Heart left ventricle (tissue), 13 donors: Measurements from ENCODE around the gene CDX1.

ENCODE experiments used
- CTCF ChIP-seq, 12 donors: fragments of 200-600 bp; sonication (generic) in 4 of 12; IDR thresholded peaks; one replicate each; pipeline versions ENCODE4 v1.5.0 to v1.8.0; 2018 to 2022; ENCODE audit warnings: antibody characterized with exemption in 12 of 12, mild to moderate bottlenecking in 5 of 12
- POLR2A ChIP-seq, 2 donors: fragments of 450-650 bp; IDR thresholded peaks; one replicate each; pipeline ENCODE4 v1.6.1; 2017; ENCODE audit warnings: antibody characterized with exemption in 2 of 2, mild to moderate bottlenecking in 2 of 2, moderate library complexity in 2 of 2
- donor health status: ischemic (EF 13 %, LVEDD 7.1; RV severe dilation, severe dysfunction).
- donor health status: DM: no; HTN: yes; CAD: no.
- donor health status: DM: no; HTN: no; CAD: no.
- donor health status: ischemic (EF 25% LVEDD 6.9; RV normal size, moderate dysfunction).
- donor health status: ischemic (EF 25% LVEDD 5.7; RV mildly dilated, moderate dysfunction).
- donor health status: ischemic (EF 35%, LVEDD 5.7; RV mildly dilated, moderate dysfunction).
- donor health status: nonischemic (EF 11% LVEDD 7.7; RV severe dilation, severe dysfunction).
- donor health status: DM: yes; HTN: yes; CAD: no.
- donor health status: PGD.
- donor health status: ischemic (EF 29% LVEDD 5.4; RV normal size, mild dysfunction).
- donor health status: nonischemic (EF 23%, LVEDD 6.1; RV moderate dilation, normal function).

GRCh38 chr5:150136305-150137167, 30.0 kb upstream of the CDX1 start:
- TF ChIP-seq POLR2A (IDR thresholded peaks at IDR 0.05) (no peak), CTCF (IDR thresholded peaks at IDR 0.05) (no peak)
